ENCODE measurements around the gene CDT1. TPM values are rescaled to one million over a fixed set of nuclear protein-coding genes. Genes with fewer than 3 reads are reported as not detected.

The CDT1 gene
- total RNA-seq, 1 donor from 2014 or later, result 12.2 TPM

GRCh38 chr16:88805340-88805715 lies 1.7 kb downstream of the CDT1 start:
- no peak for DNase-seq

- no peak for DNase-seq
Observed at GRCh38 chr16:88805887-88806393, 2.4 kb downstream of the CDT1 start.

- no peak for DNase-seq
Observed at GRCh38 chr16:88806491-88807111, 3.0 kb downstream of the CDT1 start.

DNA sequence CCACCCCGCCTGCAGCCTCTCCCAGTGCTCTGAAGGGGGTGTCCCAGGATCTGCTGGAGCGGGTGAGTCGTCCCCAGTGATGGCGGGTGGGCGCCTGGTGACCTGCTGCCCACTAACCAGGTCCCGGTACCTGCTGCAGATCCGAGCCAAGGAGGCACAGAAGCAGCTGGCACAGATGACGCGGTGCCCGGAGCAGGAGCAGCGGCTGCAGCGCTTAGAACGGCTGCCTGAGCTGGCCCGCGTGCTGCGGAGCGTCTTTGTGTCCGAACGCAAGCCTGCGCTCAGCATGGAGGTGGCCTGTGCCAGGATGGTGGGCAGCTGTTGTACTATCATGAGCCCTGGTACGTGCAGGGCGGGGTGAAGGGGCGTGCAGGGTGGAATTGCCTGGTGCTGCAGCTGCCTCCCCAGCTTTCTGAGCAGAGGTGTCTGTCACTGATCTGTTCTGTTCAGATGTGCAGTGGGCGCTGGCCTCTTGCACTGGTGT lies 3.6 kb downstream of the CDT1 start:
- peak; percentile 87 for DNase-seq

DNA sequence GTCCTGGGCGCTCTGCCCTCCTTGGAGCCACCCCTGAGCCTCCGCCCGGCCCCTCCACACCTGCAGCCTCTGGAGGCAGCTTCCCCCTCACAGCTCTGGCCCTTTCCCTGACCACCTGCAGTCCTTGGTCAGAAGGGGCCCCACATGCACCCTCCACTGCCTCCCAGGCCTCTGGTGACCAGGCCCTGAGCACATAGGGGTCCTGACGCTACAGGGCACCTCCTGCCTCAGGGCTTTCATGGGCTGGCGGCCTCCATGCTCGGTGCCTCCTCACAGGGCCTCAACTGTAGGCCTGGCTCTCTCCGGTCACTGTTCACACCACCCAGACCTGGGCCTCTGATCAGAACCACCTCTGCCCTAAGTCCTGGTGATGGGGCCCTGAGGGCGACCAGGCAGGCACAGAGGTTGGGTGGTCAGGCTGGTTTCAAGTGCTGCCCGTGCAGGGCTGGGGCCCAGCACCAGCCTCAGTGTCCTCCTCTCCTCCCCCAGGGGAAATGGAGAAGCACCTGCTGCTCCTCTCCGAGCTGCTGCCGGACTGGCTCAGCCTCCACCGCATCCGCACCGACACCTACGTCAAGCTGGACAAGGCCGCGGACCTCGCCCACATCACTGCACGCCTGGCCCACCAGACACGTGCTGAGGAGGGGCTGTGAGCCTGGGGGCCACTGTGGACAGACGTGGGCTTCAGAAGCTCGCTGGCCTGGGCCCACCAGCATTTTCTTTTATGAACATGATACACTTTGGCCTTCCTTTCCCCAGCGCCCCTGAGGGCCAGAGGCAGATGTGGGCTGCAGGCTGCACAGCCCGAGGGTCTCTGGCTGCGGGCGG lies 4.3 kb downstream of the CDT1 start:
- no peak for DNase-seq

- no peak for DNase-seq
Observed at GRCh38 chr16:88809068-88809675, 5.6 kb downstream of the CDT1 start.

DNA sequence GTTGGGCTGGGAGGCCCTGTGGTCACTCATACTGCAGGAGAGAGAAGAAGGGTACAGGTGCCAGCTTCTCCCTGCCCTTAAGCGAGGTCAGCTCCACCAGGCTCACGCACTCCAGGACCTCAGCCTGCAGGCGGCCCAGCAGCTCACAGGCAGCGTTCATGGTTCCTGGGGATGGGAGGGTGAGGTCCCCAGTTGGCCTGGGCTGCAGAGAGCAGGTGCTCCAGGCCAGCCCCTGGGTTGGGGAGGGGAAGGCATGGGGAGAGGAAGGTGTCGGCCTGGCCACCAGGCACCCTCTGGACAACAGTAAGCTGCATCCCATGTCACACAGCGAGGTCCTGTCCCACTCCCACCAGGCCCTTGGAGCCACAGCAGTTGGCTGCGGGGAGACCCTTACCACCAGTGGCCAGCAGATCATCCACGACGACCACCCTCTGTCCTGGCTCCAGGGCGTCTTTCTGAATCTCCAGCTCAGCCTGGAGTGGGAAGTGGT lies 6.1 kb downstream of the CDT1 start:
- DNase-seq, result no peak

GRCh38 chr16:88810166-88810911 lies 6.8 kb downstream of the CDT1 start:
- DNase-seq, result no peak

DNA sequence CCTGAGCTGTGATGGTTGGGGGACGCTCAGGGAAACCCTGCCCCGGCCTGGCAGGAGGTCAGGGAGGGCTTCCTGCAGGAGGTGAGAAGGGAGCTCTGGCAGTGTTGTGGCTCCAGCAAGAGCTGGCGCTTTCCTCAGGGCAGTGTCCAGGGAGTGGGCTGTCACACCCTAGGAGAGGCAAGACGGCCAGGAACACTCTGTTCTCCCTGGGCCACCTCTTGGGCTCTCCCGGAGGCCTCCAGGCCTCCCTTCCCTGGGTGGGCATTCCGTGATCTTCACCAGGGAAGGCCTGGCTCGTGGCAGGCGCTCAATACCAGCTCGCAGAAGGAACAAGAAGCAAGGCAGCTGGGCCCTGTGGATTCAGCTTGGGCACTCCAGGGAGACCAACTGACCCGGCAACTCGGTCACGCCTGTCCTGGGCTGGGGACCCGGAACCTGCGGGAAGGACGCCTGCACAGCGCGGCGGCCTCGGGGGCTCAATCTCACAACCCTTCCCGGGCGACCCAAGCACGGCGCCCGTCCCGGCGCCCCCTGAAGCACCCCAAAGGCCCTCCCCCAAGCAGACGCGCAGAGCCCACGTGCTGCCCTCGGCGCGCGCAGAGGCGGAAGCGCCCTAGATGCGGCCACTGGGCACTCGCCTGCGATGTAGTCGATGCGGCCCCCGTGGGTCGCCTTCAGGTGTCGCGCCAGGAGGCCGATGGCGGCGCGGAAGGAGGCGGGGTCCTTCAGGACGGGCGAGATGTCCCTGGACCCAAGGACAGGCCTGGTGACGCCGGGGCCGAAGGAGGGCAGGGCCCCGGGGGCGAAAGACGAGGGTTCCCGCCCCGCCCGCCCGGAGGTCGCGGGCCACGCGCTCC lies 7.6 kb downstream of the CDT1 start:
- DNase-seq, result peak; percentile 95

DNA sequence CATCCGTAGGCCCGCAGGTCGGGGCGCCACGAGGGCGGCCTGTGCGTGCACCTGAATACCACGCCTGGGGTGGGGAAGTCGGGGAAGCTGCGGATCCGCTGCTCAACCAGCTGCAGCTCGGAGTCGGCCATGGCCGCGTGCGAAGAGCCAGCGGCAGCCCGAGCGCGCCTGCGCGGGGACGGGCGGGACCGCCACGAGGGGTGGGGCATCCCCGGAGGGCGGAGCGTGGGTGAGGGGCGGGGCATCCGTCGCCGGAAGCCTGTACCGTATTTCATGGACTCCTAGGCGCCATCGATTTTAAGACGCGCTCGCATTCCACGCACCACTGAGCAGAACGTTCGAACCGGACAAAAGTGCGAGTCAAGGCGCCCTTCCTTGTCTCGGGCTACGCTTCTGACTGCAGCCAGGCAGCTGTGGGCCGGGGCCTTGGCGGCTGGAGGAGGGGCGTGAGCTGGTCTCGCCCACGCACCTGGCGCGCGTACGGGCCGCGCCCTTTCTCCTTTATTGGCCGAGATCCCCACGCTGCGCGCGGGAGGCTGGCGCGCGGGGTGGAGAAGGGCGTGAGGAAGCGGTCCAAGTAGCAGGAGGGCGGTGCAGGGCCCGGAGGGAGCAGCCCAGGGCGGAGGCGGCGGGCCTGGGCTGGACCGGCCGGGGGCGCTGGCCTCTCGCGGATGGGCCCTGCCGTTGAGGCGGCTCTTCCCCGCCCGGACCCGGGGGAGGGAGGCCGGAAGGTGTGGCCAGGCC lies 8.4 kb downstream of the CDT1 start, which contains the start of gene APRT:
Gene APRT (minus strand): TSS at position 160 of the 744 bp plus-strand sequence. CDS start 29 bp downstream, at position 131.
- peak; percentile 98 for DNase-seq

DNA sequence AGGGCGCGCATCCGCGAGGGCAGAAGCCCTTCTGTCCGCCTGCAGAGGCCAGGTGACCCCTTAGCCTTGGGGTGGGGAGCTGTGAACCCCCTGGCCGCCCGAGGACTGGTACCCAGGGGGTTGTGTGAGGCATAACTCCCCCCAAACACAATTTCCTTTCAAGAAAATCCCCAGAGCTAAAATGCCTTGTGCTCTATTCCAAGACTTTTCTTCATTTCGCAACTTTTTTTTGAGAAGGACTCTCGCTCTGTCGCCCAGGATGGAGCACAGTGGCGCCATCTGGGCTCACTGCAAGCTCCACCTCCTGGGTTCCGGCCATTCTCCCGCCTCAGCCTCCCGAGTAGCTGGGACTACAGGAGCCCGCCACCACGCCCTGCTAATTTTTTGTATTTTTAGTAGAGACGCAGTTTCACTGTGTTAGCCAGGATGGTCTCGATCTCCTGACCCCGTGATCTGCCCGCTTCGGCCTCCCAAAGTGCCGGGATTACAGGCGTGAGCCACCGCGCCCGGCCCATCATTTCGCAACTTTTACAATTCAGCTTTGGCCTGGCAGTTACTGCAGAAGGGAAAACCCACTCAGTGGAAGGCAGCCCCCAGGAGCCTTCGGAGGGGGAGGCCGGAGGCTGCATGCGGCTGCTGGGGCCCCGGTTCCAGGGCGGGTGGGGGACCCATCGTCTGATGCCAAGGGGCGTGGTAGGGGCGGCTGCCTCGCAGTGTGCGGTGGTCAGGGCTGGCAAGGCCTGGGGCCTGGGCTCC lies 9.1 kb downstream of the CDT1 start:
- peak; percentile 53 for DNase-seq

DNA sequence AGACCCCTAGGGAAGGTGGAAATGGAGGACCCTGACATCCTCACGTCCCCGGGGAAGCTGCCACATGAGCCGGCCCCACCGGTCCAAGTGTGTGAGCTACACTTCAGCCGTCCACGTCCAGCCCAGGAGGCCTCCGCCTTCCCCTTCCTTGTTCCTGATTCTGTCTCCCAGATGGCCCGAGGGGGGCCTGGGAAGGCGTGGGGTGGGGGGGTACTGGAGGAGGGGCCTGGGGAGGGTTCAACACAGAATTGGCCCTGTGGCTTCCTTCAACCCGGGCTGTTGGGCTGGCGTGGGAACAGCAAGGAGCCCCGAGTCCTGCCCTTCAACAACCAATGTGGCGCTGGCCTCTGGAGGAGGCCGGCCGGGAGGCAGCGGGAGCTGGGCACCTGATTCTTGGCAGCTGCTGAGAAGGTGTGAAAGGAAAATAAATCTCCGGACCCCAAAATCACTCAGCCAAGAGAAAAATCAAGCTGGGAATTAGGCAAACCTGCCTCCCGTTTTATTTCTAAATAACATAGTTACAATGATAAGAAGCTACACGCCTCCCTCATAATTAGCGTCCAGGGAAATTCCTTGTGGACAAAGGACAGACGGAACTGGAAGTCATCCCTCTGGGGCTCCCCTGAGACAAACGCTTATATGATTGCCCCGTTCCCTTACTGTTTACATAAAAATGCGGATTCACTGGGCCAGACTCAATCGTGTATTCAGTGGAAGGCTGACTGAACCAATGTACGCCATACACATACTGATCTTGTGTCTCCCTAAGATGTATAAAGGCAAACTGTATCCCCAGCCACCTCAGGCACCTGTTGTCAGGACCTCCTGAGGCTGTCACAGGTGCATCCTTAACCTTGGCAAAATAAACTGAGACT lies 9.9 kb downstream of the CDT1 start:
- no peak for DNase-seq

DNA sequence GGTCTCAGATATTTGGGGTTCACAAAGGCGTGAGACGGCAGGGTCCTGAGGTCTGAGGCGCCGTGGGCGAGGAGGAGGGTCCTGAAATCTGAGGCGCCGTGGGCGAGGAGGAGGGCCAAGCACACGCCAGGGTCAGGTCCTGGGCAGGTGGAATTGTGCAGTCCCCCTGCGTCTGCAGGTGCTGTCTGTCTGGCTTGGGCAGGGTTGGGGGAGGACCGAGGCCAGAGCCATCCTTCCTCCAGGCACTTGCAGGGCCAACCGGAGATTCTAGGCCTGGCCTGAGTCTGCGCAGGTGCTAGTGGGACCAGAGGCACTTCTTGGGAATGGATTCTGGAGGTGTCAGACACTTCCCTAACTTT lies 10.5 kb downstream of the CDT1 start:
- DNase-seq, result no peak

- no peak for DNase-seq
Observed at GRCh38 chr16:88815227-88815626, 11.6 kb downstream of the CDT1 start.

DNA sequence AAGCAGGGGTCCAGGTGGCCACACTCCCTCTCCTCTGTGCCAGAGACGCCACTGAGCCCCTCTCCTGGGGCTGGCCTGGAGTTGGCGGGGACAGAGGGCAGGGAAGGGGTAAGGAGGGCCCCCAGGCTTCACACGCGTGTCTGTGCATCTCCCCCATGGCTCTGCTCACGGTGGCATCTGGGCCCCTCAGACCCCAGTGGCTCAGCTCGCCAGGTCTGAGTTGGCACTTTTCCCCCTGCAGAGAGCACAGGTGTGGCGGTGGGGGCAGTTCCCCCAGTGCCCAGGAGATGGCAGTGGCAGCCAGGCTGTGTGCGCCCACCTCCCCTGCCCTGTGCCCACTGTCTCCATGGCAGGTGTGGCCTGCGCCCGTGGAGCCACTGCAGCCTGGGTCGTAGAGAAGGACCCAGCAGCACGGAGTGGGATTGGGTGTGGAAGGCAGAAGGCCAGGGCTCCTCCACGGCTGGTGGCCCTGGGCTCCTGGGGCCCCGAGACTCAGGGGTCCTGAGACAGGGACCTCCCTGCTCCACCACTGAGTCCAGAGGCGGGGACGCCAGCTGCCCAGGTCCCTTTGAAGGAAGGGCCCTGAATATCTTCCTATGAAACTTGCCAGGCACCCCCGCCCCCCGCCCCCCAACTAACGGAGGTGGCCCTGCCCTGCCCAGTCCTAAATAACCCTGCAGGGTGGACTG lies 12.5 kb downstream of the CDT1 start:
- DNase-seq, result peak; percentile 64

GRCh38 chr16:88816736-88817535 lies 13.3 kb downstream of the CDT1 start:
- DNase-seq, result no peak

Data from tongue (tissue), 2 donors.